Measurements from ENCODE around the gene PHLPP1.

The PHLPP1 gene

DNA sequence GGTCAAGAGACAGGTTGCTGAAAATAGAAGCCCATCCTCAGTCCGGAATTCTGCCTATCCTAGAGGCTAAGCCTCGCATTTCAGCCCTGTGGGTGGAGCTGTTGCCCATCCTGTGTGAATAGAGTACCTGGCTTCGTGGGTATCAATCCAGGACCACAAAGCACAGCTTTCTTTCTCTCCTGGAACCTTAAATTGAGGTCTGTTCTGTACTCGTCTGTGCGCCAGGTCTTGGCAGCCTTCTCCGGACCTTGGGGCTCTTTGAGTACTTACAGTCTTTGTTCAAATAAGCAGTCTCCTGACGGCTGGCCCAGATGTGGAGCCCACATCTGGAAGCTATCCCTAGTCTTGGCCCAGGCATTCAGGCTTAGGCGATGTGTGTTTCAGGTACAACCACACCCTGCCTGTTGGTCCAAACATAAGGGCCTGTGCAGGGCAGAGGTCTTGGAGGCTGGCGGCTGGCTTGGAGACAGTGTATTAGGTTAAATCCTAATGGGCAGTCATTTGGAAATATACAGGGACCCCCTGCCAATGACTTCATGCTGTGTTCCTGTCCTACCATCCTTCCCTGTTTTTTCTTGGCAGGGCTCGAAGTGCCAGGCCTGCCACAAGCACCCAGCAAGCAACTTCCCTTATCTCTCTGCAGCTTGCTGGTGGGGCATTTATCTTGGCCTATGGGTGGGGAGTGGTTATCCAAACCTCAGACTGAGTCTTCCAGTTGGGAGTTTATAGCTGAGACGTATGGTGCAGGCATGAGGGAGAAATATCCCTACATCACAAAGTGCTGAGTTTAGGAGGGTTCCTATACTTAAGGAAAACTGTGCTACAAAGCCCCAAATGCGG lies 310.1 kb downstream of the PHLPP1 start:
- DNase-seq: no peak

DNA sequence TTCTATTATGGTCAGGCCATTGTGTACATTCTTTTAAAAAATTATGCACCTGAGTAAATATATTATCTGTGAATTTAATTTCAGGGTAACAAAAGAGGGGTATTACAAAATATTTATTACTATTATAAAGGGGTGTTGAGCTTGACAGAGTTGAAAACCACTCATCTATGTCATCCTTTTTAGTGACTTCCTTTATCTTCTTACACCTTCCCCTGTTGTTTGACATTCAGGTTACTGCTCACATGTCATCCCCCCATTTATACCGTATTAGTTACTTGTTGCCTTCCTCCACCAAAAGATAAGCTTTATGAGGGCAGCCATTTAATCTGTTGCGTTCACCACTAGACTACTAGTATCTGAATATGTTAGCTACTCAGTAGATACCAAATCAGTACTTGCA lies 313.0 kb downstream of the PHLPP1 start:
- no peak for DNase-seq

All from 8988T (cell line).